ENCODE measurements around the gene CDC14B.
"Not testable (repeated sequence)": the region's sequence is repeated elsewhere in the genome, so short reads cannot be mapped to it uniquely, and the experiment has no call there.

Gene CDC14B

DNA sequence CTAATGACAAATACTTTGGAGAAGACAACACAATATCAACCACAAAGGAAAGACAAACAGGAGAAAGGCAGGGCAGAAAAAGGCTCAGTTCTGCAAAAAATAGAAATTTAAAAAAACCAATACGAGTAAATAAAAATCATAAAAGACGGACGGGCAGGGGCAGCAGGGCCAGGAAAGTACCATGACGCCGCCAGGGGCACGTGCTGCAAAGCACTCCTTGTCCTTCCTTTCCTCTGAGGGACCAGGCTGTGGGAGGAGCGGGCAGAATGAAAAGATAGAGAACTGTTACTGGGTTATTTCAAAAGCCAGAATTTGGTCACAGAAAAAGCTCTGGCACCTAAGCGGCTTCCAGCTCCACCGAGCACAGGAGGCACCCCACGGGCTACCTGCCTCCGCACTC lies 115.7 kb downstream of the CDC14B start:
- no peak for DNase-seq (ENCODE audit: low read depth)
- H3K4me3 ChIP-seq (ENCODE audit: low read depth, low read length) = no peak overlapping the region
- TF ChIP-seq, protein P1, sequence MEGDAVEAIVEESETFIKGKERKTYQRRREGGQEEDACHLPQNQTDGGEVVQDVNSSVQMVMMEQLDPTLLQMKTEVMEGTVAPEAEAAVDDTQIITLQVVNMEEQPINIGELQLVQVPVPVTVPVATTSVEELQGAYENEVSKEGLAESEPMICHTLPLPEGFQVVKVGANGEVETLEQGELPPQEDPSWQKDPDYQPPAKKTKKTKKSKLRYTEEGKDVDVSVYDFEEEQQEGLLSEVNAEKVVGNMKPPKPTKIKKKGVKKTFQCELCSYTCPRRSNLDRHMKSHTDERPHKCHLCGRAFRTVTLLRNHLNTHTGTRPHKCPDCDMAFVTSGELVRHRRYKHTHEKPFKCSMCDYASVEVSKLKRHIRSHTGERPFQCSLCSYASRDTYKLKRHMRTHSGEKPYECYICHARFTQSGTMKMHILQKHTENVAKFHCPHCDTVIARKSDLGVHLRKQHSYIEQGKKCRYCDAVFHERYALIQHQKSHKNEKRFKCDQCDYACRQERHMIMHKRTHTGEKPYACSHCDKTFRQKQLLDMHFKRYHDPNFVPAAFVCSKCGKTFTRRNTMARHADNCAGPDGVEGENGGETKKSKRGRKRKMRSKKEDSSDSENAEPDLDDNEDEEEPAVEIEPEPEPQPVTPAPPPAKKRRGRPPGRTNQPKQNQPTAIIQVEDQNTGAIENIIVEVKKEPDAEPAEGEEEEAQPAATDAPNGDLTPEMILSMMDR (IDR thresholded peaks at IDR 0.05; ENCODE audit: insufficient read depth, low read depth, low read length, missing control alignments) = no peak

DNA sequence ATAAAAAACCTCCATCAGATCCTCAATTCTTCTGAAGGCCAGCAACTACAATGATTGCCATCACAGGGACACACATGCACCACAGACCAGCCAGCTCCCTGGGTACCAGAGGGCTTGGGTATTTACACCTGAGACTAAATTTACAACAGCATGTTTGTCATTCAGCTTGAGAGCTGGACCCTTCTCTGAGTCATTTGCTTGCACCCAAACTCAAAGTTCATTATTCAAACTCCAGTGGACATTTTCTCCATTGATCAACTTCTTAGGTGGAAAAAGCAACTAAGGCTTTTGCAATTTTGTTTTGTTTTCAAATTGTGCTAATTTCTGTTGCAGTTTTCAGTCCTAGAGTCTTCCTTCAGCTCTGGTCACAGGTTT lies 116.3 kb downstream of the CDC14B start:
- DNase-seq (ENCODE audit: low read depth); H3K4me3 ChIP-seq (ENCODE audit: low read depth, low read length): not testable (repeated sequence)

DNA sequence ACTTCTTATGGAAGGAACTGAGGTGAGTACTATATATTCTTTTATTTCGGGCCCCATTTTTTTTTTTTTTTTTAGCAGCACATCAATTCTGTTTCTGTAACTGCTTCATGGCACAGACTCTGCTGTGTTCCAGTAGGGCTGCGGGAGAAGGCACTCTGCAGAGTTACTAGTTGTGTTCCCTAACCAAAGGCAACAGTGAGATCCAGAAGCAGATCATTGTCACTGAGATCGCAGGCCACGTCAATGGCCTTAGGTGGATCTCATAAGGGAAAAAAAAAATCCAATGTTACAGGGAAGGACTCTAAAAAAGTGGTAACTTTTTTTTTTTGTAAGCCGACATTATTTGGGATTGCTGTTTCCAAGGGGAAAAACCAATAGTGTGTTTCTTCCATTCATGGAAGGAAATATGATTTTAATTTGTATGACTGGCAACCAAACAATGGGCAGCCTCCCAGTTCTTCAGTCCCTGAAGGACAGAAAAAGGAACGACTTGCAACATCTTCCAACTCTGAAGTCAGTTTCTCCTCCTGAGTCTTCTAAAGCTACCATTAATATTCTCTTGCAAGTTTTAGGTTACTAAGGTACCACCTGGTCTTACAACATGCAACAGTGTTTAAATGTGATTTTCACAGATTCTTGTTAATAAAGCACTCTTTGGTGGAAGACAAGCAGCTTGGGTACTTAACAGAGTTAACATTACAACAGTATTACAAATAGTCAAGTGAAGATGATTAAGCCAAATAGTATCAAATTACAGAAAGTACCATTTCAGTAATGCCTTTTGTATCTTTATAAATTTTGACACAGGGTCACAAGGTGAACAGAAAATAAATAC lies 116.9 kb downstream of the CDC14B start:
- no peak overlapping the region for H3K4me3 ChIP-seq (ENCODE audit: low read depth, low read length)
- no peak for DNase-seq (ENCODE audit: low read depth)
- TF ChIP-seq, protein P1 (IDR thresholded peaks at IDR 0.05; ENCODE audit: insufficient read depth, low read depth, low read length, missing control alignments) = no peak

DNA sequence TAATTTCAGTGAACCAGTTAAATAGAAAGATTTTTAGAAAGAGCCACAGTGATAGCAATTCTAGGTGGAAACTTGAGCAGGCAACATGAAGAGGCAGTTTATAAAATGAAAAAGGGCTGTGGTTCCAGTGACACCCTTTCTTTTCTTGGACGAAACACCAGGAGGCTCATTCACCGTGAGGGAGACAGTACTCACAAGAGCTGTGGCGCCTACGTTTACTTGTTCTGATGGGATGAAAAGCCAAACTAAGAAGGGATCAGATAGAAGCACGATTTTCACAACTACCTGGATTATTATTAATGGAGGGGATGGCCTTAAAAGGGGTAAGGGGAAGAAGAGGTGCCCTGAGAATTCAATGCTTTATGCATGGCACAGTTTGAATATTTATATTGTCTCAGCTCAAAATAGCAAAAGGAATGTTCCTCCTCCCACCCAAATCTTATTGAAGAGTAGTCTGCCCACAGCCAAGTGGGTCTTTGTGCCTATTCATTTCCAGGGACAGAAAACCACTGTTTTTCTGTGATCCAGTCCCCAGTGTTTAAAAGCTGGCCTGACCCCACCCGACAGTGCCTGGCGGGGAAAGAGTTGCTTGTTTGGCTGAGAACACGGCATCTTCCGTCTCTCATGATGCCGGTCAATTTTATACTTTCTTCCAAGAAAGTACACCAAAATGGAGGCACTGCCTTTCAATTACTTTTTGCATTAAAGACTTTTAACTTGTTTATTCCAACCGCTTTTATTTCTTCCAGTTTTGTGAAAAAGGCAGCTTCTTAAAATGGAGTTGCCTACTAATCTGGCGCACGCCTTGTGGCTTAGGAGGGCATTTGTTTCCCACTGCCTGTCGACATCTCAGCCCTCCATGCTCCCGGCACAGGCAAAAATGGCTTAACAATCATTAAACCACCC lies 117.8 kb downstream of the CDC14B start:
- TF ChIP-seq, protein P1 (IDR thresholded peaks at IDR 0.05; ENCODE audit: insufficient read depth, low read depth, low read length, missing control alignments) = no peak
- no peak for DNase-seq (ENCODE audit: low read depth)
- H3K4me3 ChIP-seq (ENCODE audit: low read depth, low read length) = no peak overlapping the region

DNA sequence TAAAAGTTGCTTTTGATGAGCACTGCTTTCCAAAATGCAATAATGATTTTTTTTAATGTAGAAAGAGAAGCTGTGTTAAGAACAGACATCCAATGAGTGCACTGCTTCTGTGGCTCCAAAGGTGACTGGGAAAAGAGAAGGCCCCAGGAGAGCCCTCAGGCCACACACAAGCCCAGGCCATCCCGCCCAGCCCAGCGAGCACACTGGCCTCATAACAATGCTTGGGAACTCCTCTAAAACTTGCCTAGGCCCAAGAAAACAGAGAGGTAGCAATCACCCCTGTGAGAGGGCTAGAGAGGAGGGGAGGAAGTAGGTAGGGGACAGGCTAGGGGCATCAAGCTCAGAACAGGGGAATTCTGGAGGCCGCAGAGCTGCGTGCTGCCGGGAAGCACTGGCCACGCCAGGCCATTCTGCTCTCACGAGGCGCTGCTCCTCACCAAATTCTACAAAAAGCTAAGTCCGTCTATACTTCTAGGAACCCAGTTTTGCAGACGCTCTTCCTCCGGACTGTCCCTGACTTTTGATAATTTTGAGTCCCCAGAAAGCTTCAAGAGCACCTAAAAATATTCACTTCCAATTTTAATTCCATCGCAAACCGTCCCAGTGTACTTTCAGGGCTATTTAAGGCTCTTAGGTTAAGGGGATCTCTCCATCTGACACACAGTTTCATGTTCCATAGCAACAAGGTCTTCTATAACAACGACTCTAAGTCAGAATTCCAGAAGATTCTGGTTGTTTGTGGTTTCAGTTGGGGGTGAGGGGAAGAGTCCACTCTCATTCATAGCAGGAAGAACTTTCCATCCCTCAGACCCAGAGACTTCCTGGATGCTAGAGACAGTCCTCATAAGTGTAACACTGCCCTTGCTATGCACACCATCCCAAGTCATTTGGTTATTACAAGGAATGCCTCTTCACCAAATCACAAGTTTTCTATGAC lies 118.7 kb downstream of the CDC14B start:
- TF ChIP-seq, protein P1 (IDR thresholded peaks at IDR 0.05; ENCODE audit: insufficient read depth, low read depth, low read length, missing control alignments) = no peak
- H3K4me3 ChIP-seq (ENCODE audit: low read depth, low read length) = no peak overlapping the region
- no peak for DNase-seq (ENCODE audit: low read depth)

DNA sequence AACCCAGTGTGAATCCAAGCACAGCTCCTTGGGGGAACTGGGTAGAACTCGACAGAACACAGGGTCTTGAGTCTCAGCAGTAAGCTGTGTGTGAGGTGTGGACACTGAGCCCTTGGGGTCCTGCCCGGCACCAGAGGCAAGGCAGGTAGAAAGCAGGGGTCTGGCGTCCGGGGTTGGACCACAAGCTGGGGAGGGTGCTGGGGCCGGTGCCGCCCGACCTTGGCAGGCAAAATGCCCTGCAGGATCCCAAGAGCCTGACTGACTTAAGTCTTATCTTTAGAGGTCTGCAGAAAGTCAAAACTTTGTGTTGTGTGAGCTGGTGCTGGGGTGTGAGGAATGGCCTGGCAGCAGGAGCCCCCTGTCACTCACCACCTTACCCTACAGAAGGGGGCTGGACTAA lies 120.4 kb downstream of the CDC14B start:
- TF ChIP-seq, protein P1 (IDR thresholded peaks at IDR 0.05; ENCODE audit: insufficient read depth, low read depth, low read length, missing control alignments) = no peak
- no peak for DNase-seq (ENCODE audit: low read depth)

More for the DNA sequence above, 120.4 kb downstream of the CDC14B start:
- no peak overlapping the region for H3K4me3 ChIP-seq (ENCODE audit: low read depth, low read length)

Measured in GM12865 (cell line).